ENCODE results near the gene LMF1. TPM values are rescaled to one million over a fixed set of nuclear protein-coding genes. Genes with fewer than 3 reads are reported as not detected.

Gene LMF1
- total and polyA plus RNA-seq, 2 of the 8 experiments (the other 6 are each of a cell fraction or from before 2014, with no cell fraction given), result 3.5 to 9.1 TPM

DNA sequence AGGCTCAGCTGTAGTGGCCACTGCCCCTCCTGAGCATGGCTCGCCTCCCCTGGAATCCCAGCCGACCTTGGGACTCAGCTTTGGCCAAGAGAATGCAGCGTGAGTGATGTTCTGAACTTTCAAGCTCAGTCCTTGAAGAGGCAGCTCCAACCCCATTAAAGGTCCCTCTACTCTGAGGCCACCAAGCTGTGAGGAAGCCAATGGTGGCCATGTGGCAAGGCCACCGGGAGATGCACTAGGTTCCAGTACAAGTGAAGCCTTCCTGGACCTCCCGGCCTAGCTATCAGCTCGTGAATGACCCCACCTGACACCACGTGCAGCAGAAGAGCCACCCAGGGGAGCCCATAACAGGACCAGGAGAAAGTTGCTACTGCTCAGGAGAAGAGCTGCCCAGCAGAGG lies 88.5 kb downstream of the LMF1 start (continued):
- TF ChIP-seq EP300 (IDR thresholded peaks at IDR 0.05; ENCODE audit: borderline replicate concordance in 1 of 2, low read depth in 2 of 2, low read length in 2 of 2) (no peak), MAFK (IDR thresholded peaks at IDR 0.05; ENCODE audit: low read depth, low read length) (no peak), CREB1 (IDR thresholded peaks at IDR 0.05) (no peak), SIRT6 (IDR thresholded peaks at IDR 0.05; ENCODE audit: low read length) (no peak), SIN3A (conservative IDR thresholded peaks at IDR 0.05 in 1 of 2, IDR thresholded peaks at IDR 0.05 in 1 of 2; ENCODE audit: low read depth in 1 of 2, low read length in 2 of 2) (no peak)

All from H1 (cell line).